OCI-LY1 (cell line): ENCODE measurements around the gene KITLG.
"Not testable (repeated sequence)": the region's sequence is repeated elsewhere in the genome, so short reads cannot be mapped to it uniquely, and the experiment has no call there.

Experiments used
- H2AFZ ChIP-seq: fragments of 200-600 bp; sonication (generic), shearing (Covaris generic); 2 replicates; pipeline ENCODE4 v1.6.0; 2014; ENCODE audit warnings: antibody characterized with exemption, mild to moderate bottlenecking, low read length
- H3F3A ChIP-seq: fragments of 200-600 bp; sonication (generic), shearing (Covaris generic); 2 replicates; pipeline ENCODE4 v1.6.0; 2014; ENCODE audit warnings: mild to moderate bottlenecking, antibody characterized with exemption, low read length, moderate library complexity; ENCODE audit not compliant: insufficient read depth
- H3K27ac ChIP-seq: fragments of 200-600 bp; sonication (generic); 2 replicates; pipeline ENCODE4 v1.5.1; 2014; ENCODE audit warnings: low read length, mixed run types, mild to moderate bottlenecking, low read depth; ENCODE audit not compliant: poor library complexity, severe bottlenecking
- H3K27me3 ChIP-seq: fragments of 200-600 bp; sonication (generic); 2 replicates; pipeline ENCODE4 v1.6.0; 2014; ENCODE audit warnings: antibody characterized with exemption, mild to moderate bottlenecking, low read length, moderate library complexity; ENCODE audit not compliant: insufficient read depth
- H3K36me3 ChIP-seq: fragments of 200-600 bp; sonication (generic); 2 replicates; pipeline ENCODE4 v1.6.1; 2014; ENCODE audit warnings: mild to moderate bottlenecking, antibody characterized with exemption, low read length, moderate library complexity, mixed read lengths; ENCODE audit not compliant: insufficient read depth
- H3K4me1 ChIP-seq: fragments of 200-600 bp; sonication (generic); 2 replicates; pipeline ENCODE4 v1.5.1; 2014; ENCODE audit warnings: mild to moderate bottlenecking, low read length, moderate library complexity; ENCODE audit not compliant: insufficient read depth, severe bottlenecking
- H3K4me2 ChIP-seq: fragments of 200-600 bp; sonication (generic), shearing (Covaris generic); 2 replicates; pipeline ENCODE4 v1.6.1; 2014; ENCODE audit warnings: low read length
- H3K4me3 ChIP-seq: fragments of 200-600 bp; sonication (generic); 2 replicates; pipeline ENCODE4 v1.5.1; 2014; ENCODE audit warnings: low read length, low read depth, mild to moderate bottlenecking, mixed read lengths; ENCODE audit not compliant: poor library complexity, severe bottlenecking
- H3K79me2 ChIP-seq: fragments of 200-600 bp; shearing (Covaris generic); 2 replicates; pipeline ENCODE4 v1.6.1; 2016; ENCODE audit warnings: mixed run types, low read length, mixed read lengths; ENCODE audit not compliant: insufficient read depth
- H3K9ac ChIP-seq: fragments of 200-600 bp; sonication (generic), shearing (Covaris generic); 2 replicates; pipeline ENCODE4 v1.6.1; 2014; ENCODE audit warnings: mild to moderate bottlenecking, low read length, mixed read lengths
- H3K9me2 ChIP-seq: fragments of 200-600 bp; sonication (generic), shearing (Covaris generic); 2 replicates; pipeline ENCODE4 v1.6.1; 2014; ENCODE audit warnings: low read depth, mild to moderate bottlenecking, low read length, mixed read lengths
- H3K9me3 ChIP-seq: fragments of 200-600 bp; shearing (Covaris generic); 2 replicates; pipeline ENCODE4 v1.6.1; 2014; ENCODE audit warnings: low read length, mixed read lengths
- H4K20me1 ChIP-seq: fragments of 200-600 bp; sonication (generic), shearing (Covaris generic); 2 replicates; pipeline ENCODE4 v1.6.0; 2016; ENCODE audit warnings: mild to moderate bottlenecking, low read length; ENCODE audit not compliant: insufficient read depth
- CTCF ChIP-seq: fragments of 200-600 bp; sonication (generic), shearing (Covaris generic); IDR thresholded peaks from 2 replicates; pipeline ENCODE4 v1.5.1; 2017; ENCODE audit warnings: mild to moderate bottlenecking, antibody characterized with exemption, low read length, moderate library complexity, mixed read lengths
- EZH2 ChIP-seq: fragments of 200-600 bp; sonication (generic), shearing (Covaris generic); IDR thresholded peaks from 2 replicates; pipeline ENCODE4 v1.8.0; 2017; ENCODE audit warnings: borderline replicate concordance, mixed run types, mild to moderate bottlenecking, antibody characterized with exemption, low read length, moderate library complexity, mixed read lengths

The KITLG gene

GRCh38 chr12:88549929-88550328 lies 30.3 kb downstream of the KITLG start:
- H3K9me2 ChIP-seq = no peaks in the 10 kb centered on the region
- H4K20me1 ChIP-seq = no peaks in the 10 kb centered on the region
- no peaks in the 10 kb centered on the region for H3K9me3 ChIP-seq
- TF ChIP-seq EZH2 = no peak
- TF ChIP-seq CTCF = no peak
- no peaks in the 10 kb centered on the region for H3F3A ChIP-seq
- H3K4me1 ChIP-seq = no peaks in the 10 kb centered on the region
- no peaks in the 10 kb centered on the region; the same call in 1 of the 2 replicates for H3K27me3 ChIP-seq
- no peak overlapping the region for H3K4me3 ChIP-seq
- no peaks in the 10 kb centered on the region for H3K36me3 ChIP-seq
- no peaks in the 10 kb centered on the region for H3K79me2 ChIP-seq
- no peak overlapping the region for H3K27ac ChIP-seq
- no peak overlapping the region for H3K9ac ChIP-seq
- H3K4me2 ChIP-seq = no peak overlapping the region
- H2AFZ ChIP-seq = no peak overlapping the region

GRCh38 chr12:88547949-88548348 lies 32.3 kb downstream of the KITLG start:
- H3K36me3 ChIP-seq, H3F3A ChIP-seq, H2AFZ ChIP-seq, H3K4me1 ChIP-seq, H3K27me3 ChIP-seq, H3K4me2 ChIP-seq, H3K9me3 ChIP-seq, H3K9ac ChIP-seq, H3K79me2 ChIP-seq, H4K20me1 ChIP-seq, H3K27ac ChIP-seq, H3K9me2 ChIP-seq, H3K4me3 ChIP-seq: not testable (repeated sequence)

GRCh38 chr12:88546853-88547252 lies 33.4 kb downstream of the KITLG start:
- Histone ChIP-seq H2AFZ (no peak overlapping the region), H3K9me3 (no peaks in the 10 kb centered on the region), H3K4me3 (no peak overlapping the region), H3K27ac (no peak overlapping the region), H3K79me2 (no peaks in the 10 kb centered on the region), H3K9ac (no peak overlapping the region), H3F3A (no peaks in the 10 kb centered on the region), H3K9me2 (no peaks in the 10 kb centered on the region), H4K20me1 (no peaks in the 10 kb centered on the region), H3K4me2 (no peak overlapping the region), H3K4me1 (no peaks in the 10 kb centered on the region), H3K27me3 (no peaks in the 10 kb centered on the region), H3K36me3 (no peaks in the 10 kb centered on the region)
- TF ChIP-seq CTCF (no peak), EZH2 (no peak)

GRCh38 chr12:88546226-88546625 lies 34.0 kb downstream of the KITLG start:
- Histone ChIP-seq H3K4me3 (no peak overlapping the region), H3K9me3 (no peaks in the 10 kb centered on the region), H3K27ac (no peak overlapping the region), H3K9me2 (no peaks in the 10 kb centered on the region), H2AFZ (no peak overlapping the region), H3F3A (no peaks in the 10 kb centered on the region), H4K20me1 (no peaks in the 10 kb centered on the region), H3K79me2 (no peaks in the 10 kb centered on the region), H3K27me3 (no peaks in the 10 kb centered on the region), H3K4me2 (no peak overlapping the region), H3K9ac (no peak overlapping the region), H3K4me1 (no peaks in the 10 kb centered on the region), H3K36me3 (no peaks in the 10 kb centered on the region)
- TF ChIP-seq CTCF = no peak
- TF ChIP-seq EZH2 = no peak
